Common myeloid progenitor, CD34-positive (primary cell): ENCODE measurements around the gene PHC2.
A peak's percentile ranks its signal among the peaks of the same experiment; 100 is the strongest.

Source experiments
- CTCF ChIA-PET: fragments of 350-600 bp; sonication (Branson Sonifier 250); formaldehyde crosslinking; loops from one replicate; lab custom pipeline; 2021; ENCODE audit warnings: antibody characterized with exemption; lab: Charles Lee
- POLR2A ChIA-PET: fragments of 350-600 bp; sonication (Branson Sonifier 250); formaldehyde crosslinking; loops from one replicate; lab custom pipeline; 2021; ENCODE audit warnings: antibody characterized with exemption; lab: Charles Lee
- DNase-seq, 3 donors: peaks; one replicate each; pipeline versions ENCODE4 v3.0.0 to v3.0.0-alpha.2; 2013
- H3K27ac ChIP-seq, 2 experiments: 1 replicate in 1 of 2; 2 replicates in 1 of 2; pipeline ENCODE4 v1.7.0; 2013; ENCODE audit warnings: inconsistent platforms in 2 of 2, low read length in 2 of 2, mild to moderate bottlenecking in 2 of 2, low read depth in 1 of 2, moderate library complexity in 1 of 2; ENCODE audit not compliant: severe bottlenecking in 2 of 2, insufficient read depth in 1 of 2, poor library complexity in 1 of 2
- H3K27me3 ChIP-seq, 5 experiments: replicated peaks in 2 of 5; 1 replicate in 3 of 5; 2 replicates in 2 of 5; pipeline versions ENCODE4 v1.6.1 to v1.7.0; 2013; ENCODE audit warnings: low read length in 4 of 5, mild to moderate bottlenecking in 2 of 5, moderate library complexity in 2 of 5, inconsistent platforms in 1 of 5; ENCODE audit not compliant: insufficient read depth in 5 of 5, control insufficient read depth in 4 of 5
- H3K36me3 ChIP-seq, 4 experiments: 1 replicate in 2 of 4; 2 replicates in 2 of 4; pipeline versions ENCODE4 v1.6.1 to v1.7.0; 2013; ENCODE audit warnings: low read length in 3 of 4, control low read depth in 1 of 4, mild to moderate bottlenecking in 1 of 4; ENCODE audit not compliant: control insufficient read depth in 4 of 4, insufficient read depth in 4 of 4
- H3K4me1 ChIP-seq, 4 experiments: 1 replicate in 3 of 4; 2 replicates in 1 of 4; pipeline versions ENCODE4 v1.6.1 to v1.7.1; 2013; ENCODE audit warnings: low read length in 3 of 4, mild to moderate bottlenecking in 3 of 4, control low read depth in 1 of 4, inconsistent platforms in 1 of 4, moderate library complexity in 1 of 4; ENCODE audit not compliant: control insufficient read depth in 4 of 4, insufficient read depth in 4 of 4; ENCODE audit errors: control extremely low read depth in 1 of 4
- H3K4me3 ChIP-seq, 7 experiments: 1 replicate in 4 of 7; 2 replicates in 3 of 7; pipeline versions ENCODE4 v1.5.1 to v1.7.0; 2013; ENCODE audit warnings: mild to moderate bottlenecking in 7 of 7, low read length in 6 of 7, moderate library complexity in 6 of 7, inconsistent platforms in 2 of 7, low read depth in 2 of 7, control low read depth in 1 of 7; ENCODE audit not compliant: insufficient read depth in 4 of 7, control insufficient read depth in 1 of 7; ENCODE audit errors: extremely low read depth in 1 of 7
- H3K9me3 ChIP-seq, 5 experiments: 1 replicate in 4 of 5; 2 replicates in 1 of 5; pipeline versions ENCODE4 v1.6.1 to v1.7.1; 2013; ENCODE audit warnings: low read length in 4 of 5, mild to moderate bottlenecking in 2 of 5, inconsistent platforms in 1 of 5, low read depth in 1 of 5, moderate library complexity in 1 of 5; ENCODE audit not compliant: control insufficient read depth in 4 of 5, insufficient read depth in 2 of 5; ENCODE audit errors: control extremely low read depth in 1 of 5
- WGBS: methylation state at CpG from one replicate; pipeline ENCODE4 v1.1.5; 2013; ENCODE audit not compliant: insufficient coverage; 5-methylcytosine and 5-hydroxymethylcytosine counted together

The PHC2 gene

GRCh38 chr1:33462405-33463164 is 31.7 kb upstream of the PHC2 start:
- ChIA-PET CTCF (interaction anchor here (1.1 to 1.3 kb wide), 2 partner anchors 9 to 165 kb away, joined by 3 to 4 read pairs; no protein-coding TSS in a partner anchor), POLR2A (no interaction called here)
- no peak overlapping the region for H3K4me3 ChIP-seq
- H3K4me1 ChIP-seq: peaks cover 0 to 21% (median 14%) of the 10 kb centered on the region in 4 experiments
- 100% methylated on average over 5 of the region's 8 CpGs for WGBS
- H3K27ac ChIP-seq: no peak overlapping the region
- DNase-seq: no peak
- no peaks in the 10 kb centered on the region for H3K27me3 ChIP-seq
- H3K9me3 ChIP-seq: no peaks in the 10 kb centered on the region
- H3K36me3 ChIP-seq: no peaks in the 10 kb centered on the region

GRCh38 chr1:33460947-33461629 is 30.2 kb upstream of the PHC2 start:
- ChIA-PET CTCF (interaction anchor here (0.8 to 7.5 kb wide), 6 partner anchors 8 to 165 kb away, joined by 3 to 61 read pairs (median 3); partner anchors contain the start of gene ZSCAN20), POLR2A (no interaction called here)
- H3K27ac ChIP-seq: no peak overlapping the region
- peaks cover 0 to 21% (median 14%) of the 10 kb centered on the region in 4 experiments for H3K4me1 ChIP-seq
- no peaks in the 10 kb centered on the region for H3K27me3 ChIP-seq
- H3K36me3 ChIP-seq: no peaks in the 10 kb centered on the region
- no peak overlapping the region for H3K4me3 ChIP-seq
- DNase-seq: peak in 2 of 3 donors; percentile 55 to 63
- WGBS: 38% methylated on average over 2 of the region's 4 CpGs
- no peaks in the 10 kb centered on the region for H3K9me3 ChIP-seq

- no peak for DNase-seq
- WGBS: 70% methylated on average over 3 of the region's 3 CpGs
- CTCF ChIA-PET: interaction anchor here (0.8 to 7.5 kb wide), 8 partner anchors 9 to 322 kb away, joined by 3 to 61 read pairs (median 3); partner anchors contain the start of gene ZSCAN20
- Histone ChIP-seq H3K36me3 (no peaks in the 10 kb centered on the region), H3K27ac (no peak overlapping the region), H3K9me3 (no peaks in the 10 kb centered on the region), H3K4me1 (peaks cover 0 to 25% (median 18%) of the 10 kb centered on the region in 4 experiments), H3K4me3 (no peak overlapping the region), H3K27me3 (no peaks in the 10 kb centered on the region)
- POLR2A ChIA-PET: no interaction called here
Observed at GRCh38 chr1:33460144-33460543, 29.2 kb upstream of the PHC2 start.

GRCh38 chr1:33459691-33460090 is 28.8 kb upstream of the PHC2 start:
- 100% methylated on average over 4 of the region's 4 CpGs for WGBS

GRCh38 chr1:33456502-33456886 is 25.6 kb upstream of the PHC2 start:
- CTCF ChIA-PET: interaction anchor here (0.7 to 7.5 kb wide), 12 partner anchors 10 to 537 kb away, joined by 3 to 61 read pairs (median 4); partner anchors contain the start of genes PHC2 and ZSCAN20

More at GRCh38 chr1:33459691-33460090, 28.8 kb upstream of the PHC2 start:
- no peaks in the 10 kb centered on the region for H3K27me3 ChIP-seq
- H3K9me3 ChIP-seq: no peaks in the 10 kb centered on the region
- no peak overlapping the region for H3K4me3 ChIP-seq
- H3K27ac ChIP-seq: no peak overlapping the region
- no peaks in the 10 kb centered on the region for H3K36me3 ChIP-seq
- H3K4me1 ChIP-seq: peaks cover 0 to 25% (median 18%) of the 10 kb centered on the region in 4 experiments
- POLR2A ChIA-PET: no interaction called here
- CTCF ChIA-PET: interaction anchor here (1.2 to 7.5 kb wide), 4 partner anchors 10 to 322 kb away, joined by 3 to 61 read pairs (median 4); partner anchors contain the start of gene ZSCAN20
- no peak for DNase-seq

GRCh38 chr1:33455539-33456501 is 24.9 kb upstream of the PHC2 start:
- peak; percentile 83 to 91 (median 90) for DNase-seq
- POLR2A ChIA-PET: interaction anchor here (0.6 kb wide), 1 partner anchor 141 kb away, joined by 4 read pairs; no protein-coding TSS in a partner anchor

More at GRCh38 chr1:33456502-33456886, 25.6 kb upstream of the PHC2 start:
- H3K9me3 ChIP-seq: no peaks in the 10 kb centered on the region
- H3K4me1 ChIP-seq: peaks cover 0 to 22% (median 18%) of the 10 kb centered on the region in 4 experiments
- no peaks in the 10 kb centered on the region for H3K36me3 ChIP-seq
- POLR2A ChIA-PET: no interaction called here
- H3K27me3 ChIP-seq: no peaks in the 10 kb centered on the region
- no peak for DNase-seq
- WGBS: 92% methylated on average over 4 of the region's 6 CpGs
- H3K27ac ChIP-seq: no peak overlapping the region
- H3K4me3 ChIP-seq: no peak overlapping the region

More at GRCh38 chr1:33455539-33456501, 24.9 kb upstream of the PHC2 start:
- CTCF ChIA-PET: interaction anchor here (0.7 to 7.5 kb wide), 14 partner anchors 9 to 536 kb away, joined by 3 to 61 read pairs (median 4); partner anchors contain the start of genes PHC2 and ZSCAN20
- H3K27ac ChIP-seq: no peak overlapping the region
- 40% methylated on average over 5 of the region's 8 CpGs for WGBS
- no peaks in the 10 kb centered on the region for H3K27me3 ChIP-seq
- peak overlapping the region in 1 of 7 experiments; percentile 5 for H3K4me3 ChIP-seq
- peaks cover 0 to 15% (median 11%) of the 10 kb centered on the region in 4 experiments for H3K4me1 ChIP-seq
- no peaks in the 10 kb centered on the region for H3K9me3 ChIP-seq
- no peaks in the 10 kb centered on the region for H3K36me3 ChIP-seq
